Tibial nerve (tissue), 4 donors: ENCODE results near the gene GIMAP8. TPM values are rescaled to one million over a fixed set of nuclear protein-coding genes. Genes with fewer than 3 reads are reported as not detected.

Experiments
- DNase-seq, 2 donors: peaks; one replicate each; pipeline ENCODE4 v3.0.0-alpha.2; 2019; ENCODE audit warnings: low spot score in 2 of 2
- H3K27ac ChIP-seq, 4 donors: fragments of 200-600 bp; sonication (generic) in 3 of 4; one replicate each; pipeline ENCODE4 v1.5.1; 2017 to 2019; ENCODE audit warnings: mild to moderate bottlenecking in 1 of 4
- H3K27me3 ChIP-seq, 2 donors: fragments of 200-600 bp; sonication (generic) in 1 of 2; one replicate each; pipeline versions ENCODE4 v1.5.1 to v1.6.0; 2017 to 2019
- H3K36me3 ChIP-seq, 3 donors: fragments of 200-600 bp; sonication (generic); one replicate each; pipeline ENCODE4 v1.5.1; 2018 to 2019
- H3K4me1 ChIP-seq, 4 donors: fragments of 200-600 bp; sonication (generic) in 3 of 4; one replicate each; pipeline ENCODE4 v1.5.1; 2017 to 2019
- H3K4me3 ChIP-seq, 4 donors: fragments of 200-600 bp; sonication (generic) in 3 of 4; one replicate each; pipeline ENCODE4 v1.5.1; 2017 to 2019; ENCODE audit warnings: mild to moderate bottlenecking in 1 of 4, moderate library complexity in 1 of 4
- H3K9me3 ChIP-seq, 4 donors: fragments of 200-600 bp; sonication (generic) in 3 of 4; one replicate each; pipeline ENCODE4 v1.5.1; 2017 to 2019
- EP300 ChIP-seq, 2 donors: sonication (generic); formaldehyde crosslinking; IDR thresholded peaks; one replicate each; pipeline ENCODE4 v1.6.1; 2017; ENCODE audit warnings: antibody characterized with exemption in 2 of 2, mild to moderate bottlenecking in 1 of 2
- POLR2A ChIP-seq, 2 donors: fragments of 450-650 bp; IDR thresholded peaks; one replicate each; pipeline ENCODE4 v1.6.1; 2017; ENCODE audit warnings: antibody characterized with exemption in 2 of 2, mild to moderate bottlenecking in 2 of 2, moderate library complexity in 2 of 2
- WGBS, 2 donors: methylation state at CpG; one replicate each; pipeline ENCODE4 v1.1.5; 2018; 5-methylcytosine and 5-hydroxymethylcytosine counted together
- total RNA-seq, 4 donors: library from RNA; depleted of rRNA; stranded (reverse); fragments of >200 nt; gene quantifications; one replicate each; pipeline ENCODE4 v1.1.0, GENCODE V29; 2016
- TF ChIP-seq, protein P1 (sequence below), 5 experiments: fragments of 200-600 bp in 3 of 5; fragments of 450-650 bp in 2 of 5; sonication (generic) in 3 of 5; IDR thresholded peaks; one replicate each; pipeline ENCODE4 v1.5.1; 2016 to 2019; ENCODE audit warnings: antibody characterized with exemption in 5 of 5, mild to moderate bottlenecking in 3 of 5, moderate library complexity in 2 of 5

GIMAP8 gene
- total RNA-seq, 4 donors from 2014 or later, result 6.3 to 15.9 (median 10.4) TPM

GRCh38 chr7:150415161-150416153, 35.0 kb upstream of the GIMAP8 start:
- Histone ChIP-seq H3K27me3 (no peaks in the 10 kb centered on the region), H3K36me3 (peaks cover 0 to 23% (median 0%) of the 10 kb centered on the region in 3 donors), H3K4me1 (peaks cover 0 to 6% (median 2%) of the 10 kb centered on the region in 4 donors), H3K4me3 (no peak overlapping the region), H3K9me3 (no peaks in the 10 kb centered on the region), H3K27ac (no peak overlapping the region)
- WGBS, 2 donors, result 82 to 85% methylated on average over 19 of the region's 19 CpGs
- no peak for DNase-seq
- no peak for TF ChIP-seq POLR2A (IDR thresholded peaks at IDR 0.05)
- TF ChIP-seq, protein P1, sequence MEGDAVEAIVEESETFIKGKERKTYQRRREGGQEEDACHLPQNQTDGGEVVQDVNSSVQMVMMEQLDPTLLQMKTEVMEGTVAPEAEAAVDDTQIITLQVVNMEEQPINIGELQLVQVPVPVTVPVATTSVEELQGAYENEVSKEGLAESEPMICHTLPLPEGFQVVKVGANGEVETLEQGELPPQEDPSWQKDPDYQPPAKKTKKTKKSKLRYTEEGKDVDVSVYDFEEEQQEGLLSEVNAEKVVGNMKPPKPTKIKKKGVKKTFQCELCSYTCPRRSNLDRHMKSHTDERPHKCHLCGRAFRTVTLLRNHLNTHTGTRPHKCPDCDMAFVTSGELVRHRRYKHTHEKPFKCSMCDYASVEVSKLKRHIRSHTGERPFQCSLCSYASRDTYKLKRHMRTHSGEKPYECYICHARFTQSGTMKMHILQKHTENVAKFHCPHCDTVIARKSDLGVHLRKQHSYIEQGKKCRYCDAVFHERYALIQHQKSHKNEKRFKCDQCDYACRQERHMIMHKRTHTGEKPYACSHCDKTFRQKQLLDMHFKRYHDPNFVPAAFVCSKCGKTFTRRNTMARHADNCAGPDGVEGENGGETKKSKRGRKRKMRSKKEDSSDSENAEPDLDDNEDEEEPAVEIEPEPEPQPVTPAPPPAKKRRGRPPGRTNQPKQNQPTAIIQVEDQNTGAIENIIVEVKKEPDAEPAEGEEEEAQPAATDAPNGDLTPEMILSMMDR (IDR thresholded peaks at IDR 0.05), result no peak
- TF ChIP-seq EP300 (IDR thresholded peaks at IDR 0.05), result no peak

DNA sequence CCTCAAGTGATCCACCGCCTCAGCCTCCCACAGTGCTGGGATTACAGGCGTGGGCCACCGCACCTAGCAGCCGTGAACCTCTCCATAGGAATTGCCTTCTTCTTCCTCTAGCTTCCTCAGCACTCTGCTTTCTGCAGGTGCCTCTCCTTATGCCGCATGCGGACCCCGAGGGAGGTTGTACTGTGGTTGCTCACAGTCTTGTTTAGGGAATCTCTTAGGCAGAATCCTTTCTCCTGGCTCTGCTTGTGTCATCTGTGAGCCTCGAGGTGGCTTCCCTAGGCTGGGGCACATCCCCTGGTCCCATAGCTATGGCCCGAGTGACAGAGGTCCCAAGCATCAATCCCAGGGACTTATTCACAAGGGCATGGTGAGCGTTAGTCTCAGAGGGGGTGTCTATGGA, 33.2 kb upstream of the GIMAP8 start:
- no peak overlapping the region for H3K27ac ChIP-seq
- no peaks in the 10 kb centered on the region for H3K27me3 ChIP-seq
- peaks cover 0 to 8% (median 0%) of the 10 kb centered on the region in 4 donors for H3K4me1 ChIP-seq
- TF ChIP-seq EP300 (IDR thresholded peaks at IDR 0.05) (no peak), POLR2A (IDR thresholded peaks at IDR 0.05) (no peak)
- TF ChIP-seq, protein P1 (IDR thresholded peaks at IDR 0.05), result no peak
- H3K9me3 ChIP-seq, result no peaks in the 10 kb centered on the region
- H3K36me3 ChIP-seq, result peaks cover 0 to 5% (median 0%) of the 10 kb centered on the region in 3 donors
- no peak for DNase-seq
- 90 to 93% methylated on average over 9 to 10 of the region's 10 CpGs for WGBS, 2 donors
- H3K4me3 ChIP-seq, result no peak overlapping the region

DNA sequence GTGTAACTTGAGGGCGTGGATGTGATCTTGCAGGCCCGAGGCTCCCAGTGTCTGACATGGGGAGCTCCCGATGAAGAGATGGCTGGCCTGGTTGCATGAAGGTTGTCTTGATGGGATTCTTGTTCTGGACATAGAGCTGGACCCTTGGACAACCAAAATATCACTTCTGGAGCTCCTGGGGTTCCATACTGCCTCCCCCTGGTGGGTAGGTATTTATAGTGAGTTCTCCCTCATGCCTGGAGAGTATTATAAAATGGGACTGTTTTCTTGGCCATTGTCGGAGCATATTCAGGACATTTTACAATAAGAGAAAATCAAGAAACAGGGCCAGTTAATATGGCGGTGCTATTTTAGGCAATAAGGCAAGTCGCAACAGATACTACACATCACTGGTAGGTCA, 32.6 kb upstream of the GIMAP8 start:
- Histone ChIP-seq H3K4me3 (no peak overlapping the region), H3K36me3 (peaks cover 0 to 1% (median 0%) of the 10 kb centered on the region in 3 donors), H3K9me3 (no peaks in the 10 kb centered on the region), H3K27me3 (no peaks in the 10 kb centered on the region), H3K27ac (no peak overlapping the region), H3K4me1 (peaks cover 0 to 8% (median 0%) of the 10 kb centered on the region in 4 donors)
- WGBS, 2 donors, result 91 to 95% methylated on average over 6 of the region's 6 CpGs
- TF ChIP-seq POLR2A (IDR thresholded peaks at IDR 0.05), result no peak
- TF ChIP-seq EP300 (IDR thresholded peaks at IDR 0.05), result no peak
- no peak for DNase-seq

DNA sequence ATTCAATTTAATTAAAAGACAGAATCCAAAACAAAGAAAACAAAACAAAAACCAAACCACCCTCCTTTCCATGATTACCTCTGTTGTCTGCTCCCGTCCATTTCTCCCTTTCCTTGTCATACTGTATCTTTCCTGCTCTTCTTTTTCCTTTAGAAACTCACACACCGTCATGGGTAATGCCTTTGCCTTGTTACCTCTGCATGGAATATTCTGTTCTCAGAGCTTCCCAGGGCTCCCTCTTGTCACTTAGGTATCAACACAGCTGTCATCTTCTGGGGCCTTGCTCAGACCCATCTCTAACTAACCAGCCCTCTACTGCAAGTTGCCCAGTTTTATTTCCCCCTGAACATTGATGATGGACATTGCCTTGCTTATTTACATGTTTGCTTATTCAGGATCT, 30.2 kb upstream of the GIMAP8 start:
- Histone ChIP-seq H3K27ac (no peak overlapping the region), H3K36me3 (no peaks in the 10 kb centered on the region), H3K27me3 (no peaks in the 10 kb centered on the region), H3K9me3 (no peaks in the 10 kb centered on the region), H3K4me3 (no peak overlapping the region), H3K4me1 (peaks cover 0 to 8% (median 0%) of the 10 kb centered on the region in 4 donors)
- TF ChIP-seq POLR2A (IDR thresholded peaks at IDR 0.05), result no peak
- 81 to 89% methylated on average over 2 of the region's 2 CpGs for WGBS, 2 donors
- DNase-seq, result no peak

GRCh38 chr7:150420987-150421674, 29.3 kb upstream of the GIMAP8 start:
- peak; percentile 69 to 91 for DNase-seq
- Histone ChIP-seq H3K27ac (no peak overlapping the region), H3K4me1 (peaks cover 0 to 8% (median 0%) of the 10 kb centered on the region in 4 donors), H3K4me3 (no peak overlapping the region), H3K27me3 (no peaks in the 10 kb centered on the region), H3K9me3 (no peaks in the 10 kb centered on the region), H3K36me3 (no peaks in the 10 kb centered on the region)
- WGBS, 2 donors, result 15 to 18% methylated on average over 27 of the region's 27 CpGs
- TF ChIP-seq EP300 (IDR thresholded peaks at IDR 0.05) (no peak), POLR2A (IDR thresholded peaks at IDR 0.05) (no peak)
- TF ChIP-seq, protein P1 (IDR thresholded peaks at IDR 0.05), result peak; percentile 74 to 93 (median 86)
